Skeletal muscle cell (primary cell): Measurements from ENCODE around the gene PEX11B.
A peak's percentile ranks its signal among the peaks of the same experiment; 100 is the strongest.

ENCODE experiments used
- DNase-seq: peaks from one replicate; pipeline ENCODE4 v3.0.0-alpha.2; 2010; ENCODE audit warnings: low read depth
- H3K4me3 ChIP-seq: 2 replicates; pipeline ENCODE4 v1.5.1; 2011; ENCODE audit warnings: low read depth, mild to moderate bottlenecking, control low read depth, low read length, moderate library complexity

The PEX11B gene

DNA sequence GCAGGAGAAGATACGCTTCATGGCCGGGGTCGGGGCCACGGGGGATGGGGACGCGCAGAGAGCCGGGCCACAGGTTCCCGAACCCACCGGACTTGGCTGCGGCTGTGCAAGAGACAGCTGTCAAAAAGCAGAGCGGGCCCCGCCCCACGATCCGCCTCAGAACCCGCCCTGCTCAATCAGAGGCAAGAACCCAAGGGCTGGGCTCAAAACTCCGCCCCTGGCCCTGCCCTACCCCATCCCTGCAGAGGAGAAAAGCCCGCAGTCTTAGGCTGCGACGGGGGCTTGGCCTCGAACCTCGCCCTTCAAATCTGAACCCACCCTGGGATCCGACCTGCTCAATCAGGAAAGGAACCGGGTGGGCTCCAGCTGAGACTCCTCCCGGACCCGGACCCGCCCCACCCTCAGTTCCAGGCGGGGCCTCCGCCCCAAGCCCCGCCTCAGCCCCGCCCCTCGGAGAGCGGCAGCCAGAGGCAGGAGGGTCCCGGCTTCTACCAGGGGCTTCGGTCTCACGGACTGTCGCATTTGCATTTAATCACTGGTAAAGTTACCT lies 32.7 kb downstream of the PEX11B start, which contains the start of gene ANKRD35:
Gene ANKRD35 (minus strand): TSS at position 129 of the 550 bp plus-strand sequence. CDS start 108 bp downstream, at position 21.
- H3K4me3 ChIP-seq, result peak within 1 kb of the TSS; percentile 70
- no peak for DNase-seq

DNA sequence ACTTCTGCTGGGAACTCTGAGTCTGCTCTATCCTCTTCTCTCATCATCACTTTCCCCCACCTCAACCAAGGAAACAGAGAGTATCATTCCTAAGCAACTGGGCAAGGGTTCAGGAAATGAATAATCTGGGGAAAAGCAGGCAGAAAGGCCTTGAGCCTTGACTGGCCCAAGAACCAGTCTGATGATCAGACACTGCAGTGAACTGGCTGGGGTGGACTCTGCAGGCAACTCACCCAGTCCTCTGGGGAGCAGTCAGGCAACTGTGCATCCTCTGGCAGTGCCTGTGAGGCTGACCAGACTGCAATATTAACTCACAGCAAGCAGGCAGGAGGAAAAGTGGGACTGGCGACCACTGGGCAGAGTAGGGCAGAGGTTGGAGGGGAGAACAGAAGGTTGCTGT lies 33.8 kb downstream of the PEX11B start:
- H3K4me3 ChIP-seq, result no peak overlapping the region
- peak; percentile 47 for DNase-seq

DNA sequence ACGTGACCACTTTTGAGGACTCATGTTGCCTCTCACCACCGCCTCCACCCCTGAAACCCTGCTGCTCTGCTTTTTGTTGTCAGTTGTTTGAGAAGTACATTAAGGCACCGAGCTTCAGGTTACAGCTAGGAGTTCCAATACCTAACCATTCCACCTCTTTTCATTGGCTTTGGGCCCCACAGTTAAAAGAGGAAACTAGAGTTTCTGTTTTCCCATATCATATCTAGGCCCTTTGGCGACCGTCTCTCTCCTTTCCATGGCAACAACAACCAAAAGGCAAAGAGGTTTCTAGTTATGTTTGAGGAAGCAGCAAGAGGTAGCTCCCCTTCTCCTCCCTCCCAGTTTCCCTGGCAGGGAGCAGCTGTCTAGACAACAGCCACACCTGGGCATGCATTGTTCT lies 38.7 kb downstream of the PEX11B start:
- no peak overlapping the region for H3K4me3 ChIP-seq
- no peak for DNase-seq

DNA sequence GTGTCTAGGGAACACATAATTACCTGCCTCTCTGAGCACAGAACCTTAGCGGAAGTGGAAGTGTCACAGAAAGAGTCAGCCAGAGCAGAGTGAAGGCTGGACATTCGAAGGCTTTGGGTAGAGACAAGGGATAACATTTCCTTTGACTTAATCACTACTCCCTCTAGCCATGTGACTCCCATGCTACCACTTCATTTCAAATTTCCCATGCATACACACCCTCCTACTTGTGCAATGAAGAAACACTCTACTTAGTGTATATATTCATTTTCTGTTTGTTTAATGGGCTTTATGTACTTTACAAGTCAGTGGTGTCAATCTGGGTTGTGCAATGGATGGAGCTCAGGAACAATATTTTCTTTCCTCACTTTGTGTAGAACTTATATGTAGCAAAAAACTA lies 39.8 kb downstream of the PEX11B start:
- no peak overlapping the region for H3K4me3 ChIP-seq
- DNase-seq, result no peak

DNA sequence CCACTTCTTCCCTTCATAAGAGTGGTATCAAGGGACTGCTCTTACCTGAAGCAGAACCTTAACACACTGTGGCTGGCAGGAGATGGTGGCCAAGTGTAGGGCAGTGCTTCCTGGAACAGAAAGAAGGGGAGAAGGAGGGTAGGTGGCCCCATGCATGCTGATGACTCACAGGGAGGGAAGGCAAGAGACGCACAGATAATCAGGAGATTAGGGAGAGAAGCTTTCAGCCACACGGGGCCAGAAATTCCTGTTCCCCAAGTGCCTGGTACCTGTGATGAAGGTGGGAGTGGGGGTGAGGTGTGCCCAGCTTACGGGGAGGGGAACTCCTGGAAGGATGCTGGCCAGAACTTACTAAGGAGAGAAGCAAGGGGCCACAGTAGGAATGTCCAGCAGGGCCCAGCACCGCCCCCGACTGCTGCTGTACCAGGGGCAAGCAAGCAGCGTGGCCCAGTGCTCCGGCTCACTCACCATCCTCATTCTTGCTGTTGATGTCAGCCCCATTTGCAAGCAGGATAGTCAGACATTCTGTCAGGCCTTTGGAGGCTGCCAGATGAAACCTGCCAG lies 40.5 kb downstream of the PEX11B start:
- no peak for DNase-seq
- H3K4me3 ChIP-seq, result no peak overlapping the region

DNA sequence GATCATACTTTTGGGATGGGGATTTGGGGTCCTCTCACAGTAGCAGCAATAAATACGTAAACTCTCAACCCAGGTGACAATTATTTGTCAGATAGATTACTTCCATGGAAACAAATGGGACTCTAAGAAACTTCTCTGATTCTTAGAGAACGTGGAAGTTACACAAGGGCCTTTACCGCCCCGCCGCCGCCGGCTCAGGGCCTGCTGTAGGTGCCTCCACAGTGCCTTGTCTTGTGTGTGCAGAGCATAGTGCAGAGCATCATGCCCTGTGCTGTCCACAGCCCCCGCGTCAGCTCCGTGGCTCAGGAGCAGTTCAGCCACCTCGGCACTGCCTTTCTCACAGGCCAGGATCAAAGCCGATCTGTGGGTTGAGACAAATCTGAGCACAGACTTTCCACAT lies 43.9 kb downstream of the PEX11B start:
- no peak for DNase-seq
- no peak overlapping the region for H3K4me3 ChIP-seq

DNA sequence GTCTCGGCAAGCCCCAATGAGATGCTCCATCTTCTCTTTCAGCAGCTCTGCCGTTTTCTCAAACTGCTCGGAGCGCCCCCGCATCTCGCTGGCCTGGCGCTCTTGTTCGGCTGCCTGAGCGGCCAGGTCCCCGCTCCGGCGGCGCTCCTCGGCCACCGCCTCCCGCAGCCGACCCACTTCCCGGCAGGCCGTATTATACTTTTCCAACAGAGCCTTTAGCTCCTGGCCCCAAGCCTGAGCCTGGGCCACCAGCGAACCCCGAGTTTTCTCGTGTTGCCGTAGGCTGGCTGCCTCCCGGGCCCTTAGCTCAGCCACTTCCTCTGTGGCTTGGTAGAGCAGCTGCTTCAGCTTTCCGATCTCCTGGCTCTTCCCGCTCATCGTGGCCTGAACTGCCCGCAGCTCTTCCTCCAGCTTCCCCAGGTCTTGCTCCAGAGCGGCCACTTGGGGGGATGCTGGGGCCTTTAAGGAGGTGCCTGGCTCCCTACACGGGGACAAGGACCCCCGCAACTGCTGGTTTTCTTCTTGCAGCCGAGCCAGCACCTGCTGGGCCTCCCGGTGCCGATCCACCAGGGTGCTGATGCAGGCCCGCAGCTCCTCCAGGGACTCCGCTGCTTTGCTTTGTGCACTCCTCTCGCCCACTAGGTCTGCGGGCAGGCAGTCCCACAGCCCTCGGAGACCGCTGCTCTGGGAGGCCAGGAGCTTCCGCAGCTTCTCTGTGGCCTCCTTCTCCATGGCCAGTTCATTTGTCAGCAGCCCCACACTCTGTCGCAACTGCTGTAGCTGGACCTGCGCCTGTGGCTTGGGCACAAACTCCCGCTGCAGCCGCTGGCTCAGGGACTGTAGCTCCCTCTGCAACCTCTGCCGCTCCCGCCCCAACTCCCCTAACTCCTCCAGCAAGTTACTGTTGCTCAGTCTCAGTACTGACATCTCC lies 46.3 kb downstream of the PEX11B start:
- peak overlapping the region; percentile 35 for H3K4me3 ChIP-seq
- no peak for DNase-seq

DNA sequence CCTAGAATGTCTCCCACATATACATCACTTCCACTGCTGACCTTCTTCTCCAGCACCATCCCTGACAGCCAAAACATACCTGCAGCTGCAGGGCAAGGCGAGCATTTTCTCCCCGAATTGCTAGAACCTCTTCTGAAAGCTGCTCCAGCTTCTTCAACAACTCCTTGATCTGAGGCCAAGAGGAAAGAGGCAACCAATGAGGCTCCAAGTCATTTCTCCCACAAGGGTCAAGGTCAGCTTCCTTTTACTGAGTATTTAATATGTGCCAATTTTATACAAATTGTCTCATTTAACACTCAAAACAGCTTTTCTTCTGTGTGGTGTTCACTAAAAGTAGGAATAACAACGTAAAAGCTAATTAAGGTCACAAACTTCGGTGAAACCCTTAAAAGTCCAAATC lies 50.3 kb downstream of the PEX11B start:
- DNase-seq, result no peak
- H3K4me3 ChIP-seq, result no peak overlapping the region

DNA sequence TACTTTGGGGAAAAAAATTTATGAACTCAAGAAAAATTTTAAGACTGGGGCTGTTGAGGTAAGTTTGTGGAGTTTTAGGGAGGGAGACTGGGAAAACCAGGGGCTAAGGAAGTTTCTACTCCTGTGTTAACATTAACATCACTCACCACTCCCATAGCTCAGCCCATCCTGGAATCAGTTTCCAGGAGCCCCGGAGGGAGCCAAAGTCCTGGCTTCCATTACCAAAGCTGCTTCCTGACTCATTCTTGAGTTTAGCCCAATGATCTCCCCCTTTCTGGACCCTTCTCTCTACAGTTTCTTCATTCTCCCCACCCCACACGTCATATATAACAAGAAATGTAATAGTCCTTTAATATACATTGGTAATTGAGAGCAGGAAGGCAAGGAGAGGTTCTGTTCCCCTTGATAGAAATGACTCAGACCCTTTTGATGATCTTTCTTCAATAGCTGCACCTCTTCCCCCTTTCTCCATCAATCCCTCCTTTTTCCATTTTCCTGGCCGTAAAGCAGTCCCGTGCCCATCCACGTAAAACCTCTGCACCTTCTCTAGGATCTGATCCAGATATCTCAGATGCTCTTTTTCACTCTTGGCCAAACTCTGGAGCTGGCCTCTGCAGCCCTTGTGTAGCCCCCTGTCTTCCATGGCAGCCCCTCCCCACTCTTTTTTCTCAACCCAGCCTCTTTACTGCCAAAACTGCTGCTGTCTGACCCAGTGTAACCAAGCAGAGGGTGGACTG lies 55.1 kb downstream of the PEX11B start:
- no peak overlapping the region for H3K4me3 ChIP-seq
- no peak for DNase-seq
